IMR-90 (cell line): ENCODE results near the gene LYRM2. TPM values are rescaled to one million over a fixed set of nuclear protein-coding genes. Genes with fewer than 3 reads are reported as not detected.

ENCODE experiments used
- ATAC-seq: fragments of 200-7000 bp; cut with Tn5 transposase; 2 replicates; pipeline ENCODE4 v1.9.1; 2020; ENCODE audit warnings: low read depth, mild to moderate bottlenecking, moderate library complexity
- BruUV-seq: library from RNA; stranded (reverse); fragments of 400-500 nt; replicated peaks from 2 replicates; lab custom pipeline; 2021; lab: Mats Ljungman, UMichigan
- CTCF ChIA-PET: fragments of 300-600 bp; formaldehyde crosslinking; extraction: SDS; loops from one replicate; lab custom pipeline; 2021; ENCODE audit warnings: antibody characterized with exemption; lab: Yijun Ruan, JAX
- POLR2A ChIA-PET: fragments of 300-600 bp; sonication (Branson Sonifier 250); formaldehyde crosslinking; loops from one replicate; lab custom pipeline; 2022; ENCODE audit warnings: antibody characterized with exemption; ENCODE audit not compliant: unreplicated experiment; lab: Charles Lee
- DNase-seq: peaks from one replicate; pipeline ENCODE4 v3.0.0; 2013
- H2AFZ ChIP-seq: replicated peaks from 2 replicates; pipeline ENCODE3; 2013; ENCODE audit warnings: low read length, mild to moderate bottlenecking; ENCODE audit not compliant: poor library complexity
- H2AK5ac ChIP-seq: 2 replicates; pipeline ENCODE4 v1.6.1; 2013; ENCODE audit warnings: low read depth, low read length, inconsistent platforms
- H2AK9ac ChIP-seq: replicated peaks from 2 replicates; pipeline ENCODE3; 2013; ENCODE audit warnings: mild to moderate bottlenecking, low read depth, low read length, moderate library complexity; ENCODE audit not compliant: poor library complexity
- H2BK120ac ChIP-seq: 2 replicates; pipeline ENCODE4 v1.6.1; 2013; ENCODE audit warnings: low read depth, low read length, inconsistent platforms
- H2BK15ac ChIP-seq: 3 replicates; pipeline ENCODE4 v1.6.1; 2013; ENCODE audit warnings: low read depth, low read length, inconsistent platforms
- H2BK20ac ChIP-seq: 2 replicates; pipeline ENCODE4 v1.6.1; 2013; ENCODE audit warnings: low read depth, mild to moderate bottlenecking, inconsistent platforms, low read length, moderate library complexity
- H2BK5ac ChIP-seq: 2 replicates; pipeline ENCODE4 v1.6.1; 2013; ENCODE audit warnings: mild to moderate bottlenecking, low read depth, low read length, inconsistent platforms; ENCODE audit not compliant: poor library complexity, severe bottlenecking
- H3K14ac ChIP-seq: replicated peaks from 2 replicates; pipeline ENCODE4 v1.6.1; 2013; ENCODE audit warnings: low read depth, low read length, inconsistent platforms
- H3K18ac ChIP-seq: 2 replicates; pipeline ENCODE4 v1.6.1; 2013; ENCODE audit warnings: low read depth, low read length, control low read depth
- H3K23ac ChIP-seq: 2 replicates; pipeline ENCODE4 v1.6.1; 2013; ENCODE audit warnings: low read depth, low read length, inconsistent platforms
- H3K27ac ChIP-seq: 2 replicates; pipeline ENCODE4 v1.5.1; 2013; ENCODE audit warnings: mild to moderate bottlenecking, control low read depth, low read length; ENCODE audit not compliant: insufficient read depth
- H3K27me3 ChIP-seq: 2 replicates; pipeline ENCODE4 v1.6.1; 2013; ENCODE audit warnings: low read length; ENCODE audit not compliant: control insufficient read depth, insufficient read depth
- H3K36me3 ChIP-seq: 2 replicates; pipeline ENCODE4 v1.6.1; 2013; ENCODE audit warnings: low read length, mixed read lengths; ENCODE audit not compliant: control insufficient read depth, insufficient read depth
- H3K4ac ChIP-seq: 2 replicates; pipeline ENCODE4 v1.6.1; 2013; ENCODE audit warnings: low read depth, low read length, inconsistent platforms
- H3K4me1 ChIP-seq: 2 replicates; pipeline ENCODE4 v1.6.1; 2013; ENCODE audit warnings: low read length, mixed read lengths; ENCODE audit not compliant: control insufficient read depth, insufficient read depth
- H3K4me2 ChIP-seq: 2 replicates; pipeline ENCODE4 v1.6.1; 2013; ENCODE audit warnings: low read depth, mild to moderate bottlenecking, control low read depth, low read length, moderate library complexity
- H3K4me3 ChIP-seq: 2 replicates; pipeline ENCODE4 v1.5.1; 2013; ENCODE audit warnings: low read depth, mild to moderate bottlenecking, control low read depth, low read length, moderate library complexity; ENCODE audit not compliant: insufficient read depth
- H3K56ac ChIP-seq: 2 replicates; pipeline ENCODE4 v1.6.1; 2013; ENCODE audit warnings: low read length, inconsistent platforms; ENCODE audit not compliant: insufficient read depth; ENCODE audit errors: extremely low read depth
- H3K79me1 ChIP-seq, 2 experiments: 2 replicates each; pipeline ENCODE4 v1.6.1; 2013; ENCODE audit warnings: low read length in 2 of 2, inconsistent platforms in 1 of 2, low read depth in 1 of 2
- H3K9ac ChIP-seq: 2 replicates; pipeline ENCODE4 v1.6.1; 2013; ENCODE audit warnings: low read depth, low read length, control low read depth
- H3K9me1 ChIP-seq: 2 replicates; pipeline ENCODE4 v1.6.1; 2013; ENCODE audit warnings: low read length, inconsistent platforms; ENCODE audit not compliant: insufficient read depth
- H3K9me3 ChIP-seq: 2 replicates; pipeline ENCODE4 v1.6.1; 2013; ENCODE audit warnings: low read length; ENCODE audit not compliant: control insufficient read depth, insufficient read depth
- H4K20me1 ChIP-seq: 2 replicates; pipeline ENCODE4 v1.6.1; 2013; ENCODE audit warnings: low read length, inconsistent platforms; ENCODE audit not compliant: insufficient read depth
- H4K5ac ChIP-seq: 2 replicates; pipeline ENCODE4 v1.6.1; 2013; ENCODE audit warnings: mild to moderate bottlenecking, low read depth, low read length, control low read depth
- H4K8ac ChIP-seq, 2 experiments: 2 replicates each; pipeline ENCODE4 v1.6.1; 2013; ENCODE audit warnings: low read depth in 2 of 2, low read length in 2 of 2, control low read depth in 1 of 2, inconsistent platforms in 1 of 2
- H4K91ac ChIP-seq: 2 replicates; pipeline ENCODE4 v1.6.1; 2013; ENCODE audit warnings: low read depth, low read length, inconsistent platforms; ENCODE audit not compliant: insufficient read depth
- BHLHE40 ChIP-seq: fragments of 150-350 bp; IDR thresholded peaks from 2 replicates; pipeline ENCODE4 v1.6.1; 2016; ENCODE audit warnings: mild to moderate bottlenecking, low read depth, low read length
- CEBPB ChIP-seq: IDR thresholded peaks from 2 replicates; pipeline ENCODE4 v1.6.1; 2012; ENCODE audit warnings: low read depth, low read length, improper control_type of control experiment
- MAZ ChIP-seq: IDR thresholded peaks from 2 replicates; pipeline ENCODE4 v1.6.1; 2012; ENCODE audit warnings: low read depth, mild to moderate bottlenecking, low read length, improper control_type of control experiment, moderate library complexity, borderline replicate concordance
- WGBS, 2 experiments: methylation state at CpG; one replicate each; pipeline versions ENCODE4 v1.1.5 to v1.1.7; 2013; ENCODE audit warnings: missing lambda C conversion rate in 2 of 2; ENCODE audit not compliant: insufficient read length in 1 of 2; ENCODE audit errors: extremely low coverage in 2 of 2; 5-methylcytosine and 5-hydroxymethylcytosine counted together
- dilution Hi-C: fragments of 300-500 bp; cut with HindIII; formaldehyde crosslinking; loops from one replicate; pipeline ENCODE4 v1.14.3; 2018; ENCODE audit warnings: low sequenced_read_pairs; ENCODE audit not compliant: unreplicated experiment
- in situ Hi-C: fragments of 300-500 bp; cut with MboI; formaldehyde crosslinking; loops from 3 replicates; pipeline ENCODE4 v1.14.3; 2019; ENCODE audit warnings: low sequenced_read_pairs, inconsistent platforms, mixed read lengths
- intact Hi-C: fragments of 100-400 bp; cut with micrococcal nuclease; formaldehyde crosslinking; loops from 2 replicates; pipeline ENCODE4 v1.10.0; 2022
- polyA plus RNA-seq, 3 experiments: library from polyadenylated mRNA; depleted of rRNA; stranded (reverse); fragments of >200 nt; gene quantifications; 2 replicates each; pipeline ENCODE4 v1.2.3, GENCODE V29; 2012; ENCODE audit warnings: low replicate concordance in 1 of 3
- total RNA-seq: library from RNA; depleted of rRNA; stranded (reverse); fragments of >200 nt; gene quantifications from 2 replicates; pipeline ENCODE4 v1.2.3, GENCODE V29; 2012

LYRM2 gene
- total and polyA plus RNA-seq, 2 of the 4 experiments (the other 2 are of a cell fraction): 14.0 to 24.0 TPM

DNA sequence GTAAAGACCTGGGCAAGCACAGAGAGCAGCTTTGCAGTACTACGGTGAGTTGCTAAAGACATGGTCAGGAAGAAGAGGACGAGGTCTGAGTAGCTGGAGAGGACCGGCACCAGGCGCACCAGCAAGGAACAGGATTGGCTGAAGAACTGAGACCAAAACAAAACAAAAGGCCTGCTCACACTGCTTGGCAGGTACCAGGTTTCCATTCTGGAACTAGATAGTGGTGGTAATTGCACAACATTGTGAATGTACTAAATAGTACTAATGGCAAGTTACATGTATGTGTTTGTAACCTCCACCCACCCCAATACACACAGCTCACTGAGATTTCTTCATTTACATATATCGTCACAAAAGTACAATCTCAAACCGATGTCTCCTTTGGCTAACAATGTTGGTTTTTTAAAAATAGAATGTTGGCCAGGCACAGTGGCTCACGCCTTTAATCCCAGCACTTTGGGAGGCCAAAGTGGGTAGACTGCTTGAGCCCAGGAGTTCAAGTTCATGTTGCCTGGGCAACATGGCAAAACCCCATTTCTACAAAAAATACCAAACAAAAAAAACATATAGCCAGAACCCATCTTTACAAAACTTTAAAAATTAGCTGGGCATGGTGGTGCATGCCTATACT is 32.5 kb upstream of the LYRM2 start:
- no peak overlapping the region for H2BK5ac ChIP-seq
- H3K4ac ChIP-seq: no peak overlapping the region
- no peak overlapping the region for H2AFZ ChIP-seq
- no peaks in the 10 kb centered on the region for H3K79me1 ChIP-seq
- H3K23ac ChIP-seq: no peak overlapping the region
- ChIA-PET CTCF (no interaction called here), POLR2A (no interaction called here)
- H2BK15ac ChIP-seq: no peak overlapping the region
- H4K5ac ChIP-seq: no peak overlapping the region
- H3K9me3 ChIP-seq: no peaks in the 10 kb centered on the region
- no peak overlapping the region for H2AK9ac ChIP-seq
- WGBS, 2 experiments: 100% methylated on average over 1 of the region's 7 CpGs; no CpG with 5 or more reads in 1 of the 2 experiments
- H3K4me3 ChIP-seq: no peak overlapping the region
- no TSS peak for BruUV-seq
- intact Hi-C loops: no loop called here
- in situ Hi-C loops: no loop called here
- ATAC-seq: no peak
- no peaks in the 10 kb centered on the region for H3K27me3 ChIP-seq
- H2BK120ac ChIP-seq: no peak overlapping the region
- H2BK20ac ChIP-seq: no peak overlapping the region
- no peak overlapping the region for H4K8ac ChIP-seq
- H3K4me1 ChIP-seq: 0 out of 2 replicates have a peak, but pooled peaks cover 2% of the 10 kb centered on the region
- no peak overlapping the region for H3K56ac ChIP-seq
- H3K36me3 ChIP-seq: peaks cover 28% of the 10 kb centered on the region
- H2AK5ac ChIP-seq: no peak overlapping the region
- H3K9me1 ChIP-seq: peaks cover 2% of the 10 kb centered on the region; the same call in 1 of the 2 replicates
- H3K4me2 ChIP-seq: no peak overlapping the region
- no peak overlapping the region for H3K27ac ChIP-seq
- no peak for DNase-seq
- H3K9ac ChIP-seq: no peak overlapping the region
- dilution Hi-C loops: no loop called here
- no peak overlapping the region for H4K91ac ChIP-seq
- TF ChIP-seq CEBPB (peak; percentile 31; the same call in 1 of the 2 replicates), BHLHE40 (no peak), MAZ (no peak)
- H3K14ac ChIP-seq: no peak overlapping the region
- no peak overlapping the region for H3K18ac ChIP-seq
- no peaks in the 10 kb centered on the region for H4K20me1 ChIP-seq
